GM12878 (cell line): ENCODE measurements around the gene APOC1.

Experiments used
- CTCF ChIP-seq, 3 experiments: IDR thresholded peaks in 2 of 3; conservative IDR thresholded peaks in 1 of 3; 2 replicates each; pipeline ENCODE4 v1.5.1; 2011; ENCODE audit warnings: low read depth in 3 of 3, low read length in 3 of 3, mild to moderate bottlenecking in 3 of 3, control low read depth in 2 of 3, moderate library complexity in 2 of 3, inconsistent platforms in 1 of 3, mixed read lengths in 1 of 3; ENCODE audit not compliant: control insufficient read depth in 2 of 3, insufficient read depth in 1 of 3; ENCODE audit errors: extremely low read depth in 1 of 3
- SMC3 ChIP-seq: IDR thresholded peaks from 2 replicates; pipeline ENCODE4 v1.6.1; 2011; ENCODE audit warnings: low read length, improper control_type of control experiment, borderline replicate concordance

DNA sequence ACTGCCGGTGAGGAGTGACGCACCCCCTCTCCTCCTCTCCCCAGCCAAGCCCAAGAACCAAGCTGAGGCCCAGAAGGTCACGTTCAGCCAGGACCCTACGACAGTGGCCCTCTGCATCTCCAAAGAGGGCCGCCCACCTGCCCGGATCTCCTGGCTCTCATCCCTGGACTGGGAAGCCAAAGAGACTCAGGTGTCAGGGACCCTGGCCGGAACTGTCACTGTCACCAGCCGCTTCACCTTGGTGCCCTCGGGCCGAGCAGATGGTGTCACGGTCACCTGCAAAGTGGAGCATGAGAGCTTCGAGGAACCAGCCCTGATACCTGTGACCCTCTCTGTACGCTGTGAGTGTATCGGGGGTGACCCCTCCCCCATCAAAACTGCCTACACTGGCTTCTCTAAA is 42.6 kb upstream of the APOC1 start:
- no peak for TF ChIP-seq CTCF (IDR thresholded peaks at IDR 0.05 in 2 of 3, conservative IDR thresholded peaks at IDR 0.05 in 1 of 3; ENCODE audit: control insufficient read depth in 2 of 3, extremely low read depth in 1 of 3, insufficient read depth in 1 of 3, low read depth in 3 of 3, low read length in 3 of 3)
- TF ChIP-seq SMC3 = no peak
